PC-3 (cell line): ENCODE measurements around the gene SLC35D3. TPM values are rescaled to one million over a fixed set of nuclear protein-coding genes. Genes with fewer than 3 reads are reported as not detected.
"Not testable (repeated sequence)": the region's sequence is repeated elsewhere in the genome, so short reads cannot be mapped to it uniquely, and the experiment has no call there.

Experiments used
- ATAC-seq: fragments of 200-7000 bp; cut with Tn5 transposase; 2 replicates; pipeline ENCODE4 v1.9.1; 2020; ENCODE audit warnings: mild to moderate bottlenecking, moderate library complexity
- BruUV-seq: library from RNA; stranded (reverse); fragments of 400-500 nt; replicated peaks from 2 replicates; lab custom pipeline; 2021; lab: Mats Ljungman, UMichigan
- CTCF ChIA-PET: fragments of 300-600 bp; sonication (Branson Sonifier 250); formaldehyde crosslinking; loops from one replicate; lab custom pipeline; 2022; ENCODE audit warnings: antibody characterized with exemption; lab: Charles Lee
- POLR2A ChIA-PET: fragments of 300-600 bp; sonication (Branson Sonifier 250); formaldehyde crosslinking; loops from one replicate; lab custom pipeline; 2022; ENCODE audit warnings: antibody characterized with exemption; ENCODE audit not compliant: unreplicated experiment; lab: Charles Lee
- DNase-seq: peaks from one replicate; pipeline ENCODE4 v3.0.0-alpha.2; 2015
- H2AFZ ChIP-seq: fragments of 300-600 bp; sonication (generic); 2 replicates; pipeline ENCODE4 v1.6.0; 2016; ENCODE audit warnings: antibody characterized with exemption, low read length
- H3F3A ChIP-seq: fragments of 300-600 bp; sonication (generic); one replicate; pipeline ENCODE4 v1.6.0; 2017; ENCODE audit warnings: antibody characterized with exemption, low read length, control low read depth, mild to moderate bottlenecking; ENCODE audit not compliant: unreplicated experiment
- H3K27ac ChIP-seq: fragments of 300-600 bp; sonication (generic); 2 replicates; pipeline ENCODE4 v1.5.1; 2016; ENCODE audit warnings: mild to moderate bottlenecking, low read length
- H3K27me3 ChIP-seq: fragments of 300-600 bp; sonication (generic); 2 replicates; pipeline ENCODE4 v1.6.1; 2016; ENCODE audit warnings: low read length, mixed read lengths
- H3K36me3 ChIP-seq: fragments of 300-600 bp; sonication (generic); 2 replicates; pipeline ENCODE4 v1.6.1; 2016; ENCODE audit warnings: low read depth, mixed run types, low read length, mixed read lengths
- H3K4me1 ChIP-seq: fragments of 300-600 bp; sonication (generic); 2 replicates; pipeline ENCODE4 v1.5.1; 2016; ENCODE audit warnings: low read length; ENCODE audit not compliant: insufficient read depth
- H3K4me2 ChIP-seq: fragments of 300-600 bp; sonication (generic); 2 replicates; pipeline ENCODE4 v1.6.0; 2016; ENCODE audit warnings: low read length
- H3K4me3 ChIP-seq: fragments of 300-600 bp; sonication (generic); 2 replicates; pipeline ENCODE4 v1.5.1; 2016; ENCODE audit warnings: mild to moderate bottlenecking, low read length, mixed read lengths
- H3K79me2 ChIP-seq: fragments of 300-600 bp; sonication (generic); 2 replicates; pipeline ENCODE4 v1.6.1; 2017; ENCODE audit warnings: low read length, mixed read lengths
- H3K9ac ChIP-seq: fragments of 300-600 bp; sonication (generic); 2 replicates; pipeline ENCODE4 v1.6.0; 2016; ENCODE audit warnings: mild to moderate bottlenecking, low read length
- H3K9me2 ChIP-seq: fragments of 300-600 bp; sonication (generic); replicated peaks from 2 replicates; pipeline ENCODE4 v1.6.1; 2016; ENCODE audit warnings: mixed run types, low read length, mixed read lengths
- H3K9me3 ChIP-seq: fragments of 300-600 bp; sonication (generic); 2 replicates; pipeline ENCODE4 v1.6.1; 2016; ENCODE audit warnings: low read length, mixed read lengths
- H4K20me1 ChIP-seq: fragments of 300-600 bp; sonication (generic); 2 replicates; pipeline ENCODE4 v1.6.1; 2016; ENCODE audit warnings: low read length, mixed read lengths
- EZH2 ChIP-seq: fragments of 300-600 bp; sonication (generic); IDR thresholded peaks from one replicate; pipeline ENCODE4 v1.6.1; 2017; ENCODE audit warnings: antibody characterized with exemption, mild to moderate bottlenecking, low read length; ENCODE audit not compliant: unreplicated experiment
- EZH2phosphoT487 ChIP-seq: fragments of 300-600 bp; sonication (generic); IDR thresholded peaks from 2 replicates; pipeline ENCODE4 v1.6.1; 2018; ENCODE audit warnings: mild to moderate bottlenecking, antibody characterized with exemption, low read length, borderline replicate concordance
- intact Hi-C: fragments of 100-400 bp; cut with micrococcal nuclease; formaldehyde crosslinking; loops from 2 replicates; pipeline ENCODE4 v1.9.0; 2023
- total RNA-seq: library from RNA; depleted of rRNA; stranded (reverse); fragments of >200 nt; gene quantifications from 2 replicates; pipeline ENCODE4 v1.2.3, GENCODE V29; 2014
- TF ChIP-seq, protein P1 (sequence below): fragments of 300-600 bp; sonication (generic); conservative IDR thresholded peaks from 2 replicates; pipeline ENCODE4 v1.5.1; 2017; ENCODE audit warnings: antibody characterized with exemption, low read depth, mild to moderate bottlenecking, low read length

The SLC35D3 gene
- total RNA-seq, 1 experiment from 2014 or later = not detected

DNA sequence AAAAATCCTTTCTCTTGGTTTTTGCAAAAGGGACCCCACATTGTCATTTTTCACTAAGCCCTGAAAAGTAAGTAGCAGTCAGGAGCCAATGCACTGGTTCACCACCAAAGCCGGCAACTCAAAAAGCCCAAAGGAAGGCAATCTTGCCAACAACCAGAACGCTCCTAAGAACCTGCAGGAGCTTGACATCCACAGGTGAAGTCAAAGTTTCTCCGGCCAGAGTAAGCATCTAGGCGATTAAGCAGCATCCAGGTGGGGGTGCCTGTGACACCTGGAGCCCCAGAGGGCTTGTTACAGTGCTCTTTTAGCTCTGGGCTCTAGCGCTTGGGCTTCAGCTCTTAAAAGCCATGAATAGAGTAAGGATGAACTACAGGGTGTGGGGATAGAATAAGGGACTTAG lies 36.1 kb downstream of the SLC35D3 start:
- TF ChIP-seq, protein P1, sequence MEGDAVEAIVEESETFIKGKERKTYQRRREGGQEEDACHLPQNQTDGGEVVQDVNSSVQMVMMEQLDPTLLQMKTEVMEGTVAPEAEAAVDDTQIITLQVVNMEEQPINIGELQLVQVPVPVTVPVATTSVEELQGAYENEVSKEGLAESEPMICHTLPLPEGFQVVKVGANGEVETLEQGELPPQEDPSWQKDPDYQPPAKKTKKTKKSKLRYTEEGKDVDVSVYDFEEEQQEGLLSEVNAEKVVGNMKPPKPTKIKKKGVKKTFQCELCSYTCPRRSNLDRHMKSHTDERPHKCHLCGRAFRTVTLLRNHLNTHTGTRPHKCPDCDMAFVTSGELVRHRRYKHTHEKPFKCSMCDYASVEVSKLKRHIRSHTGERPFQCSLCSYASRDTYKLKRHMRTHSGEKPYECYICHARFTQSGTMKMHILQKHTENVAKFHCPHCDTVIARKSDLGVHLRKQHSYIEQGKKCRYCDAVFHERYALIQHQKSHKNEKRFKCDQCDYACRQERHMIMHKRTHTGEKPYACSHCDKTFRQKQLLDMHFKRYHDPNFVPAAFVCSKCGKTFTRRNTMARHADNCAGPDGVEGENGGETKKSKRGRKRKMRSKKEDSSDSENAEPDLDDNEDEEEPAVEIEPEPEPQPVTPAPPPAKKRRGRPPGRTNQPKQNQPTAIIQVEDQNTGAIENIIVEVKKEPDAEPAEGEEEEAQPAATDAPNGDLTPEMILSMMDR = no peak
- TF ChIP-seq EZH2phosphoT487 (no peak), EZH2 (no peak)
- Histone ChIP-seq H3K9me2 (no peaks in the 10 kb centered on the region), H3F3A (no peaks in the 10 kb centered on the region), H4K20me1 (no peaks in the 10 kb centered on the region), H3K9me3 (no peaks in the 10 kb centered on the region), H3K9ac (no peak overlapping the region), H3K27me3 (no peaks in the 10 kb centered on the region), H3K79me2 (no peaks in the 10 kb centered on the region), H3K36me3 (no peaks in the 10 kb centered on the region), H3K4me2 (no peak overlapping the region), H3K27ac (no peak overlapping the region), H3K4me3 (no peak overlapping the region), H2AFZ (no peak overlapping the region), H3K4me1 (no peaks in the 10 kb centered on the region)
- ChIA-PET POLR2A (no interaction called here), CTCF (no interaction called here)
- DNase-seq (no peak), ATAC-seq (no peak)
- intact Hi-C loops = no loop called here
- BruUV-seq = no TSS peak

DNA sequence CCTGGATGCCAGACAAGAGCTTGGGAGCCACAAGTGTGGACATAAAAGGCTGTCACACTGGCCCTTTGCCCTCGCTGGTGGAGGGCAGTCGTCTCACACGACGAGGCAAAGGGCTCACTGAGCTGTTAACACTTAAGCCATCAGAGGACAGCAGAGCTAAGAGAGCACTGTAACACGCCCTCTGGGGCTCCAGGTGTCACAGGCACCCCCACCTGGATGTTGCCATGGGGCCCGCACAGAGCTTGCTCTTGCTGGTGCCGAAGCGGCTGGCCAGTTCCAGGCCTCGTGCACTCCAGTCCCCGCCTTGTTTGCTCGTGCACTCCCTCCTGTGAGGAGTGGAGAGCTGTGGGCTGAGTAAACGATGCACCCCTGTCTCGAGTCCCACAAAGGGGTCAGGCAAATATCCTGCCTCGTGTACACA lies 37.4 kb downstream of the SLC35D3 start:
- Histone ChIP-seq H3K9me3 (no peaks in the 10 kb centered on the region), H3K27me3 (no peaks in the 10 kb centered on the region), H3K9ac (no peak overlapping the region), H3K4me2 (no peak overlapping the region), H3K4me1 (no peaks in the 10 kb centered on the region), H2AFZ (no peak overlapping the region), H3K4me3 (no peak overlapping the region), H4K20me1 (no peaks in the 10 kb centered on the region), H3K79me2 (no peaks in the 10 kb centered on the region), H3K9me2 (no peaks in the 10 kb centered on the region), H3K27ac (no peak overlapping the region), H3K36me3 (no peaks in the 10 kb centered on the region), H3F3A (no peaks in the 10 kb centered on the region)
- CTCF ChIA-PET = no interaction called here
- no peak for DNase-seq
- intact Hi-C loops = no loop called here
- TF ChIP-seq EZH2phosphoT487 (no peak), EZH2 (no peak)
- TF ChIP-seq, protein P1 = no peak
- no peak for ATAC-seq
- BruUV-seq = no TSS peak
- POLR2A ChIA-PET = no interaction called here

DNA sequence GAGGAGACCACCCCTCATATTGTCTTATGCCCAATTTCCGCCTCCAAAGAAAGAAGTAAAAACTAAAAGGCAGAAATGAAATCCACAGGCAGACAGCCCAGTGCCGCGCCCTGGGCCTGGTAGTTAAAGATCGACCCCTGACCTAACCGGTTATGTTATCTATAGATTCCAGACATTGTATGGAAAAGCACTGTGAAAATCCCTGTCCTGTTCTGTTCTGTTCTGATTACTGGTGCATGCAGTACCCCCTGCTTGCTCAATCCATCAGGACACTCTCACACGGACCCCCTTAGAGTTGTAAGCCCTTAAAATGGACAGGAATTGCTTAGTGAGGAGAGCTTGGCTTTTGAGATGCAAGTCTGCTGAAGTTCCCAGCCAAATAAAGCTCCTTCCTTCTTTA lies 37.8 kb downstream of the SLC35D3 start:
- DNase-seq, BruUV-seq, H3F3A ChIP-seq, H3K27me3 ChIP-seq, ATAC-seq, H3K4me3 ChIP-seq, H3K4me2 ChIP-seq, H3K9me2 ChIP-seq, H3K36me3 ChIP-seq, CTCF ChIA-PET, H3K9ac ChIP-seq, H3K27ac ChIP-seq, H3K4me1 ChIP-seq, H2AFZ ChIP-seq, H4K20me1 ChIP-seq, POLR2A ChIA-PET, H3K9me3 ChIP-seq, H3K79me2 ChIP-seq: not testable (repeated sequence)
- intact Hi-C loops = loop anchor here (10.0 kb wide), 1 partner anchor 685 kb away; no protein-coding TSS in a partner anchor
